Activated CD4-positive, alpha-beta memory T cell treated with anti-CD3 and anti-CD28 coated beads for 36 hours (primary cell): ENCODE measurements around the gene C6orf120. TPM values are rescaled to one million over a fixed set of nuclear protein-coding genes. Genes with fewer than 3 reads are reported as not detected.

Source experiments
- total RNA-seq, 2 experiments: library from RNA; stranded (reverse); gene quantifications; one replicate each; pipeline ENCODE4 v1.2.3, GENCODE V29; 2021

Gene C6orf120
- total RNA-seq, 2 experiments from 2014 or later: 15.1 to 15.4 TPM

Other genes starting within 250 kb of the C6orf120 start
- 10 to 100 TPM; 39.7 to 41.6 TPM for gene WDR27, start 97 bp upstream of the C6orf120 start, total RNA-seq
- gene PHF10, start 22.4 kb downstream of the C6orf120 start, total RNA-seq: 10 to 100 TPM; 75.5 to 77.9 TPM
- 1 to 10 TPM; 2.0 to 2.1 TPM for gene DYNLT2, start 49.4 kb downstream of the C6orf120 start, total RNA-seq
- 10 to 100 TPM; 23.9 to 24.6 TPM for gene ERMARD, start 49.5 kb downstream of the C6orf120 start, total RNA-seq